Astrocyte of the cerebellum (primary cell): ENCODE data around the gene WFDC8.
"Not testable (repeated sequence)": the region's sequence is repeated elsewhere in the genome, so short reads cannot be mapped to it uniquely, and the experiment has no call there.

Experiments
- DNase-seq: peaks from one replicate; pipeline ENCODE4 v3.0.0-alpha.2; 2011; ENCODE audit warnings: low read depth
- H3K4me3 ChIP-seq: 2 replicates; pipeline ENCODE4 v1.5.1; 2011; ENCODE audit warnings: mild to moderate bottlenecking, low read depth, low read length, moderate library complexity
- in situ Hi-C: cut with HindIII; loops from 2 replicates; pipeline ENCODE4 v1.10.0; 2017; ENCODE audit warnings: low sequenced_read_pairs
- TF ChIP-seq, protein P1 (sequence below): IDR thresholded peaks from 2 replicates; pipeline ENCODE4 v1.5.1; 2012; ENCODE audit warnings: low read length, low read depth, moderate library complexity, mild to moderate bottlenecking; ENCODE audit errors: missing control alignments

The WFDC8 gene

DNA sequence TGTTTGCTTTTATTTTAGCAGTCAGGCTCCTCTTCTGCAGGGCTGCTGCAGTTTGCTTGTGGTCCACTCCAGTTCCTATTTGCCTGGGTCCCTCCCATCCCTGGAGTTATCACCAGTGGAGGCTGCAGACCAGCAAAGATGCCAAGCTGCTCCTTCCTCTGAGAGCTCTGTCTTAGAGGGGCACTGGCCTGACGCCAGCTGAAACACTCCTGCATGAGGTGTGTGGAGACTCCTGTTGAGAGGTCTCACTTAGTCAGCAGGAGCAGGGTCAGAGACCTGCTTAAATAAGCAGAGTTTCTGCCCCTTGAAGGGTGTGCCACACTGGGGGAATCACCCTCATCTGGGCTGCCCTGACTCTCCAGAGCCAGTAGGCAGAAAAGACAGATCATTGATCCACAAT is 16.2 kb upstream of the WFDC8 start:
- no peak for DNase-seq
- in situ Hi-C loops, result no loop called here
- TF ChIP-seq, protein P1, sequence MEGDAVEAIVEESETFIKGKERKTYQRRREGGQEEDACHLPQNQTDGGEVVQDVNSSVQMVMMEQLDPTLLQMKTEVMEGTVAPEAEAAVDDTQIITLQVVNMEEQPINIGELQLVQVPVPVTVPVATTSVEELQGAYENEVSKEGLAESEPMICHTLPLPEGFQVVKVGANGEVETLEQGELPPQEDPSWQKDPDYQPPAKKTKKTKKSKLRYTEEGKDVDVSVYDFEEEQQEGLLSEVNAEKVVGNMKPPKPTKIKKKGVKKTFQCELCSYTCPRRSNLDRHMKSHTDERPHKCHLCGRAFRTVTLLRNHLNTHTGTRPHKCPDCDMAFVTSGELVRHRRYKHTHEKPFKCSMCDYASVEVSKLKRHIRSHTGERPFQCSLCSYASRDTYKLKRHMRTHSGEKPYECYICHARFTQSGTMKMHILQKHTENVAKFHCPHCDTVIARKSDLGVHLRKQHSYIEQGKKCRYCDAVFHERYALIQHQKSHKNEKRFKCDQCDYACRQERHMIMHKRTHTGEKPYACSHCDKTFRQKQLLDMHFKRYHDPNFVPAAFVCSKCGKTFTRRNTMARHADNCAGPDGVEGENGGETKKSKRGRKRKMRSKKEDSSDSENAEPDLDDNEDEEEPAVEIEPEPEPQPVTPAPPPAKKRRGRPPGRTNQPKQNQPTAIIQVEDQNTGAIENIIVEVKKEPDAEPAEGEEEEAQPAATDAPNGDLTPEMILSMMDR, result no peak
- no peak overlapping the region for H3K4me3 ChIP-seq

DNA sequence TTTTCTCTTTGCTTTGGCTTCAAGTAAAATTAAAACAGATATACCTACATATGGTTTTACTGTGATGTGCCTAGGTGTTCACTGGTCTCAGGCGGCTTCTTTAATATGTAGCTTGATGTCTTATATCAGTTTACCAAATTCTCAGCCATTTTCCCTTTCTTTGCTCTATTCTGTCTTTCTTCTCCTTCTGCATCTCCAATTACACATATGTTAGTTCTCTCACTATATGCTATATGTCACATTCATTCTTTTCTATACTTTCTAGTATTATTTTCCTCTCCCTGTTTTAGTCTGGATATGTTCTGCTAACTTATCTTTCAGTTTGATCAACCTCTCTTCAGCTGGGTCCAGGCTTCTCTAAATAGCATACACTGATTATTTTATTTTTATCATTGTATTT is 14.4 kb upstream of the WFDC8 start:
- H3K4me3 ChIP-seq, result no peak overlapping the region
- in situ Hi-C loops, result no loop called here
- TF ChIP-seq, protein P1, result no peak
- DNase-seq, result no peak

DNA sequence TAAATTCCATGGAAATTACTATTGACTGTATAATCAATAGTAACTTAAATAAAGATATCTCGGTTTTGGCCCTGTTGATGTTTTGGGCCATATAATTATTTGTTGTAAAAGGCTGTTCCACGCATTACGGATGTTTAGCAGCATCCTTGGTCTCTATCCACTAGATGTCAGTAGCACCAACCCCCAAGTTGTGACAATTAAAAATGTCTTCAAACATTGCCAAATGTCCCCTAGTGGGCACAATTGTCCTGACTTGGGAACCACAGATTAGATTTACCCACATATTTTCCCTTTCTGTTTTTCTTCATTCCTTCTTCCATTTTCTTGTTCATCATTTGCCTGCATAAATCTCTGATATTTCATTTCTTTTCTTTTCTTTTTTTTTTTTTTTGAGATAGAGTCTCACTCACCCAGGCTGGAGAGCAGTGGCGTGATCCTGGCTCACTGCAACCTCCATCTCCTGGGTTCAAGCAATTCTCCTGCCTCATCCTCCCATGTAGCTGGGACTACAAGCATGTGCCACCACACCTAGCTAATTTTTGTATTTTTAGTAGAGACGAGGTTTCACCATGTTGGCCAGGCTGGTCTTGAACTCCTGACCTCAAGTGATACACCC is 13.6 kb upstream of the WFDC8 start:
- H3K4me3 ChIP-seq, result no peak overlapping the region
- TF ChIP-seq, protein P1, result peak; percentile 43
- no peak for DNase-seq
- in situ Hi-C loops, result no loop called here

DNA sequence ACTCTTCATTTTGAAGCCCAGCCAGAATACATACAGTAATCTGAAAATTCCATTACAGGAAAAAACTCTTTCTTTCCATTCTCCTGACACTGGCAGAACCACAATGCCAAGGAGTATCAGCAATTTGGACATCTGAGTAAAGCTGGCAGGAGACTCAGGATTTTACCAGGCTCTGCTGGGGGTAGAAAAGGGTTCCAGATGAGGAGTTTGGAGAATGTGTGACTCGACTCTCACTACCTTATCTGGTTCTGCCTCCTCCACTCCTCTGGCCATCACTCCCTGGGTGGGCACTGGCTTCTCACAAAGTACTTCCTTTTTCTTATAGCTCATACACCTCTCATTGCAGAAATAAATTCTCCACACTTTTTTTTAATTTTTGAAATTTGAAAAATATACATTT is 10.6 kb upstream of the WFDC8 start:
- TF ChIP-seq, protein P1, result no peak
- DNase-seq, result no peak
- no peak overlapping the region for H3K4me3 ChIP-seq
- in situ Hi-C loops, result no loop called here

DNA sequence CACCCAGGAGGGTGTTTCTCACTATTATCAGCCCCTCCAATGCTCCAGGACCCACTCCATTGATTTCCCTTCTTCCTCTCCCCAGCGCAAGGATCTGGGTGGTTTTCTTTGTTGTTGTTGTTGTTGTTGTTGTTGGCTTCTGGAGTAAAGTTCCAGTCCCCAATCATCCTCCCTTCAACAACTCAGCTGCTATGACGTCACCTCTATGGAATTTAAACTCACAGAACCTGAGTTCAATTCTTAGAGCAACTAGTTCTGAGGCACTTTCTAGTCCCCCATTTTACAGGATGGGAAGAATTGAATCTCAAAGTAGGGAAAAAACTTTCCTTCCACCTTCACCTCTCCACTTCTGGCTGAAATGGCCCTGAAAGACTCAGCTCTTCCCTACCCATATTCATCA is 9.7 kb upstream of the WFDC8 start:
- in situ Hi-C loops, result no loop called here
- TF ChIP-seq, protein P1, result no peak
- no peak for DNase-seq
- H3K4me3 ChIP-seq, result no peak overlapping the region

DNA sequence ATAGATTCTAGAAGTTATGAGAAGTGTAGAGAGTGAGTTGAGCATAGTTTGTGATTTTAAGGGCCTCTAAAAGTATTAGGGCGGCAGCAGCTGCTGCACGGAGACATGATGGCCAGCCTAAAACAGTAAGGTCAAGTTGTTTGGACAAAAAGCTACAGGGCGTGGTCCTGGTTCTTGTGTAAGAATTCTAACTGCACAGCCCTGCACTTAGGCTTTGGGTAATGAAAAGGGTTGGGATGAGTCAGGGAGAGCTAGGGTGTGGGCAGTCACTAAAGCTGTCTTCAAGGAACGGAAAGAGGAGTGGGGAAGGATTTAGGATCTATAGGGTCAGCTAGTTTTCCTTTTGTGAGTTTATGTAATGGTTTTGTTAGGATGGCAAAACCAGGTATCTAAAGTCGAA is 6.9 kb upstream of the WFDC8 start:
- H3K4me3 ChIP-seq, DNase-seq, in situ Hi-C loops: not testable (repeated sequence)

DNA sequence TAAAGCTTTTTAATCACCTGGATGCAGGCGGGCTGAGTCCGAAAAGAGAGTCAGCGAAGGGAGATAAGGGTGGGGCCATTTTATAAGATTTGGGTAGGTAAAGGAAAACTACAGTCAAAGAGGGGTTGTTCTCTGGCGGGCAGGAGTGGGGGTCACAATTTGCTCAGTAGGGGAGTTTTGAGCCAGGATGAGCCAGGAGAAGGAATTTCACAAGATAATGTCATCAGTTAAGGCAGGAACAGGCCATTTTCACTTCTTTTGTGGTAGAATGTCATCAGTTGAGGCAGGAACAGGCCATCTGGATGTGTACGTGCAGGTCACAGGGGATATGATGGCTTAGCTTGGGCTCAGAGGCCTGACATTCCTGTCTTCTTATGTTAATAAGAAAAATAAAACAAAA is 5.2 kb upstream of the WFDC8 start:
- in situ Hi-C loops, DNase-seq, H3K4me3 ChIP-seq: not testable (repeated sequence)

DNA sequence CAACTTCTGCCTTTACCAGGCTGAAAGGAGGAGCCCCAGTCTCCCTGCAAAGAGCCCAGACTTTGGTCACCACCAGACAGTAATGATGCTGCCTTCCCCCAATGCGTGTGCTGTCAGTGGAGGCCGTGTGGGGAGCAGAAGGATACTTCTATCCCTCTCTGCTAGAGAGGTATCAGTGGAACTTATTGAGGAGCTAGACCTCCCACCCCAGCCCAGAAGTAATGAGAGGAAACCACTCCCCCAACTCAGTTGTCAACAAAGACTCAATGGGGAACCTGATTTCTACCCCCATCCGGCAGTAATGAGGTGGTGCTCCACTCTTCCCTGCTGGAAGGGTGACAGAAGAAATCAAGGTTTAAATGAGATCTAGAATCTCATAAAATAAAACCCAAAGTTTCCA is 4.4 kb upstream of the WFDC8 start:
- TF ChIP-seq, protein P1, result no peak
- in situ Hi-C loops, result no loop called here
- H3K4me3 ChIP-seq, result no peak overlapping the region
- no peak for DNase-seq
